WTC11 (cell line): Measurements from ENCODE around the gene ZBTB16. TPM values are rescaled to one million over a fixed set of nuclear protein-coding genes. Genes with fewer than 3 reads are reported as not detected.

Experiments
- ATAC-seq: fragments of 200-7000 bp; cut with Tn5 transposase; 2 replicates; pipeline ENCODE4 v1.10.0; 2021; ENCODE audit warnings: mild to moderate bottlenecking, moderate library complexity
- CTCF ChIA-PET: fragments of 300-600 bp; sonication (Branson Sonifier 250); formaldehyde crosslinking; loops from one replicate; lab custom pipeline; 2021; ENCODE audit warnings: antibody characterized with exemption; lab: Charles Lee
- POLR2A ChIA-PET: fragments of 350-600 bp; sonication (Branson Sonifier 250); formaldehyde crosslinking; loops from one replicate; lab custom pipeline; 2021; ENCODE audit warnings: antibody characterized with exemption; lab: Charles Lee
- DNase-seq: peaks from one replicate; pipeline ENCODE4 v3.0.0; 2021; ENCODE audit warnings: low spot score
- H3K27ac Mint-ChIP-seq: 2 replicates; pipeline ENCODE4 v1.8.0; 2021; ENCODE audit warnings: mixed read lengths
- H3K27me3 Mint-ChIP-seq: 2 replicates; pipeline ENCODE4 v1.8.0; 2021; ENCODE audit warnings: low read depth, mild to moderate bottlenecking, moderate library complexity, mixed read lengths
- H3K36me3 Mint-ChIP-seq: 2 replicates; pipeline ENCODE4 v1.8.0; 2021; ENCODE audit warnings: mixed read lengths
- H3K4me1 Mint-ChIP-seq: 2 replicates; pipeline ENCODE4 v1.8.0; 2022; ENCODE audit warnings: mixed read lengths
- H3K4me3 Mint-ChIP-seq: 2 replicates; pipeline ENCODE4 v1.8.0; 2021; ENCODE audit warnings: mild to moderate bottlenecking, moderate library complexity, mixed read lengths
- H3K9me3 Mint-ChIP-seq: 2 replicates; pipeline ENCODE4 v1.8.0; 2021; ENCODE audit warnings: mixed read lengths
- ATF3 ChIP-seq: sonication (generic); formaldehyde crosslinking; conservative IDR thresholded peaks from 2 replicates; pipeline ENCODE4 v1.8.1; 2022; ENCODE audit warnings: mild to moderate bottlenecking, missing genetic modification reagents
- CTCF ChIP-seq: fragments of 200-600 bp; IDR thresholded peaks from 2 replicates; pipeline ENCODE4 v1.8.0; 2022; ENCODE audit warnings: antibody characterized with exemption
- E2F5 ChIP-seq: sonication (generic); formaldehyde crosslinking; IDR thresholded peaks from 2 replicates; pipeline ENCODE4 v1.8.1; 2022; ENCODE audit warnings: mild to moderate bottlenecking, moderate library complexity, missing genetic modification reagents
- ESRRA ChIP-seq: sonication (generic); formaldehyde crosslinking; IDR thresholded peaks from 2 replicates; pipeline ENCODE4 v1.8.1; 2022; ENCODE audit warnings: mild to moderate bottlenecking, missing genetic modification reagents, borderline replicate concordance
- FOXP1 ChIP-seq: sonication (generic); formaldehyde crosslinking; IDR thresholded peaks from 2 replicates; pipeline ENCODE4 v1.8.0; 2022; ENCODE audit warnings: missing genetic modification reagents, mild to moderate bottlenecking, moderate library complexity, borderline replicate concordance
- FOXP4 ChIP-seq: sonication (generic); formaldehyde crosslinking; IDR thresholded peaks from 2 replicates; pipeline ENCODE4 v1.8.0; 2022; ENCODE audit warnings: mild to moderate bottlenecking, missing genetic modification reagents
- GABPB1 ChIP-seq: sonication (generic); formaldehyde crosslinking; IDR thresholded peaks from 2 replicates; pipeline ENCODE4 v1.8.1; 2023; ENCODE audit warnings: mild to moderate bottlenecking, missing genetic modification reagents
- GRHL2 ChIP-seq: fragments of 250-450 bp; sonication (Bioruptor Pico); IDR thresholded peaks from 2 replicates; pipeline ENCODE4 v1.8.0; 2022; ENCODE audit warnings: mild to moderate bottlenecking, moderate library complexity; ENCODE audit not compliant: insufficient replicate concordance, severe bottlenecking
- JUN ChIP-seq: sonication (generic); formaldehyde crosslinking; IDR thresholded peaks from 2 replicates; pipeline ENCODE4 v1.8.0; 2023; ENCODE audit warnings: mild to moderate bottlenecking, missing genetic modification reagents
- SMAD3 ChIP-seq: sonication (generic); formaldehyde crosslinking; IDR thresholded peaks from 2 replicates; pipeline ENCODE4 v1.8.0; 2022; ENCODE audit warnings: missing genetic modification reagents, mild to moderate bottlenecking, borderline replicate concordance
- ZNF281 ChIP-seq: sonication (generic); formaldehyde crosslinking; IDR thresholded peaks from 2 replicates; pipeline ENCODE4 v1.8.0; 2023; ENCODE audit warnings: mild to moderate bottlenecking, missing genetic modification reagents
- ZNF512 ChIP-seq: sonication (generic); formaldehyde crosslinking; IDR thresholded peaks from 2 replicates; pipeline ENCODE4 v1.8.1; 2022; ENCODE audit warnings: missing genetic modification reagents, borderline replicate concordance
- total RNA-seq: library from RNA; stranded (reverse); gene quantifications from 3 replicates; pipeline ENCODE4 v1.2.3, GENCODE V29; 2021
- TF ChIP-seq, protein P1 (sequence below): sonication (generic); formaldehyde crosslinking; IDR thresholded peaks from 2 replicates; pipeline ENCODE4 v1.8.1; 2022; ENCODE audit warnings: low read depth, missing genetic modification reagents, borderline replicate concordance
- TF ChIP-seq, protein P2 (sequence below): fragments of 250-450 bp; sonication (Bioruptor Pico); IDR thresholded peaks from 2 replicates; pipeline ENCODE4 v1.9.0; 2021; ENCODE audit warnings: mild to moderate bottlenecking, borderline replicate concordance

ZBTB16 gene
- total RNA-seq, 1 experiment from 2014 or later, result 0.57 TPM

DNA sequence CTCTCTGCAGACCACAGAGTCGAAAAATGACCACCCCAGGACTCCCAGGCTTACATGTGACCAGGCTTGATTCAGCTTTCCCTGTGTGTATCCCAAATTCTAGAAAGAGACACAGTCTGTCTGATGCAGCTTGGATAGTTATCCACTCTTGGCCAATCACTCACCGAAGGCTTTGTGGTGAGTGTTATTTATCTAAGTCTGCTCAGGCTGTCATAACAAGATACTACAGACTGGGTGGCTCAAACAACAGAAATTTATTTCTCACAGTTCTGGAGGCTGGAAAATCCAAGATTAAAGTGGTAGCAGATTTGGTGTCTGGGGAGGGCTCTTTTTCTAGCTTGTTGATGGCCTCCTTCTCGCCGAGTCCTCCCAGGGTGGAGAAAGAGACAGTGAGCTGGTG lies 63.2 kb downstream of the ZBTB16 start:
- CTCF ChIA-PET, result no interaction called here
- TF ChIP-seq GABPB1 (CRISPR knock-in tag) (no peak), GRHL2 (no peak), JUN (CRISPR knock-in tag) (no peak), ZNF512 (CRISPR knock-in tag) (no peak)
- no peak for ATAC-seq
- POLR2A ChIA-PET, result no interaction called here
- DNase-seq, result no peak
- Mint-ChIP-seq H3K4me3 (no peak overlapping the region), H3K27ac (no peak overlapping the region), H3K4me1 (no peaks in the 10 kb centered on the region), H3K36me3 (no peaks in the 10 kb centered on the region), H3K27me3 (no peaks in the 10 kb centered on the region; the same call in 1 of the 2 replicates), H3K9me3 (peaks cover 9% of the 10 kb centered on the region)

GRCh38 chr11:114123692-114124330 lies 64.3 kb downstream of the ZBTB16 start:
- CTCF ChIA-PET, result no interaction called here
- ATAC-seq (no peak), DNase-seq (no peak)
- Mint-ChIP-seq H3K27ac (no peak overlapping the region), H3K4me1 (no peaks in the 10 kb centered on the region), H3K27me3 (no peaks in the 10 kb centered on the region; the same call in 1 of the 2 replicates), H3K36me3 (no peaks in the 10 kb centered on the region), H3K9me3 (peaks cover 9% of the 10 kb centered on the region), H3K4me3 (no peak overlapping the region)
- POLR2A ChIA-PET, result no interaction called here
- TF ChIP-seq E2F5, result no peak
- no peak for TF ChIP-seq ZNF281 (CRISPR knock-in tag)
- no peak for TF ChIP-seq ATF3 (CRISPR knock-in tag)
- no peak for TF ChIP-seq CTCF
- TF ChIP-seq ESRRA (CRISPR knock-in tag), result no peak
- no peak for TF ChIP-seq SMAD3 (CRISPR knock-in tag)
- TF ChIP-seq, protein P1, sequence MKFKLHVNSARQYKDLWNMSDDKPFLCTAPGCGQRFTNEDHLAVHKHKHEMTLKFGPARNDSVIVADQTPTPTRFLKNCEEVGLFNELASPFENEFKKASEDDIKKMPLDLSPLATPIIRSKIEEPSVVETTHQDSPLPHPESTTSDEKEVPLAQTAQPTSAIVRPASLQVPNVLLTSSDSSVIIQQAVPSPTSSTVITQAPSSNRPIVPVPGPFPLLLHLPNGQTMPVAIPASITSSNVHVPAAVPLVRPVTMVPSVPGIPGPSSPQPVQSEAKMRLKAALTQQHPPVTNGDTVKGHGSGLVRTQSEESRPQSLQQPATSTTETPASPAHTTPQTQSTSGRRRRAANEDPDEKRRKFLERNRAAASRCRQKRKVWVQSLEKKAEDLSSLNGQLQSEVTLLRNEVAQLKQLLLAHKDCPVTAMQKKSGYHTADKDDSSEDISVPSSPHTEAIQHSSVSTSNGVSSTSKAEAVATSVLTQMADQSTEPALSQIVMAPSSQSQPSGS, result no peak
- TF ChIP-seq FOXP1, result no peak
- TF ChIP-seq FOXP4 (CRISPR knock-in tag), result no peak
- no peak for TF ChIP-seq GABPB1 (CRISPR knock-in tag)
- TF ChIP-seq, protein P2, sequence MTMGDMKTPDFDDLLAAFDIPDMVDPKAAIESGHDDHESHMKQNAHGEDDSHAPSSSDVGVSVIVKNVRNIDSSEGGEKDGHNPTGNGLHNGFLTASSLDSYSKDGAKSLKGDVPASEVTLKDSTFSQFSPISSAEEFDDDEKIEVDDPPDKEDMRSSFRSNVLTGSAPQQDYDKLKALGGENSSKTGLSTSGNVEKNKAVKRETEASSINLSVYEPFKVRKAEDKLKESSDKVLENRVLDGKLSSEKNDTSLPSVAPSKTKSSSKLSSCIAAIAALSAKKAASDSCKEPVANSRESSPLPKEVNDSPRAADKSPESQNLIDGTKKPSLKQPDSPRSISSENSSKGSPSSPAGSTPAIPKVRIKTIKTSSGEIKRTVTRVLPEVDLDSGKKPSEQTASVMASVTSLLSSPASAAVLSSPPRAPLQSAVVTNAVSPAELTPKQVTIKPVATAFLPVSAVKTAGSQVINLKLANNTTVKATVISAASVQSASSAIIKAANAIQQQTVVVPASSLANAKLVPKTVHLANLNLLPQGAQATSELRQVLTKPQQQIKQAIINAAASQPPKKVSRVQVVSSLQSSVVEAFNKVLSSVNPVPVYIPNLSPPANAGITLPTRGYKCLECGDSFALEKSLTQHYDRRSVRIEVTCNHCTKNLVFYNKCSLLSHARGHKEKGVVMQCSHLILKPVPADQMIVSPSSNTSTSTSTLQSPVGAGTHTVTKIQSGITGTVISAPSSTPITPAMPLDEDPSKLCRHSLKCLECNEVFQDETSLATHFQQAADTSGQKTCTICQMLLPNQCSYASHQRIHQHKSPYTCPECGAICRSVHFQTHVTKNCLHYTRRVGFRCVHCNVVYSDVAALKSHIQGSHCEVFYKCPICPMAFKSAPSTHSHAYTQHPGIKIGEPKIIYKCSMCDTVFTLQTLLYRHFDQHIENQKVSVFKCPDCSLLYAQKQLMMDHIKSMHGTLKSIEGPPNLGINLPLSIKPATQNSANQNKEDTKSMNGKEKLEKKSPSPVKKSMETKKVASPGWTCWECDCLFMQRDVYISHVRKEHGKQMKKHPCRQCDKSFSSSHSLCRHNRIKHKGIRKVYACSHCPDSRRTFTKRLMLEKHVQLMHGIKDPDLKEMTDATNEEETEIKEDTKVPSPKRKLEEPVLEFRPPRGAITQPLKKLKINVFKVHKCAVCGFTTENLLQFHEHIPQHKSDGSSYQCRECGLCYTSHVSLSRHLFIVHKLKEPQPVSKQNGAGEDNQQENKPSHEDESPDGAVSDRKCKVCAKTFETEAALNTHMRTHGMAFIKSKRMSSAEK (CRISPR knock-in tag), result no peak
